GM19238 (cell line): Measurements from ENCODE around the gene GRAMD1A.
"Not testable (repeated sequence)": the region's sequence is repeated elsewhere in the genome, so short reads cannot be mapped to it uniquely, and the experiment has no call there.

Experiments
- DNase-seq: peaks from one replicate; pipeline ENCODE4 v3.0.0; 2011; ENCODE audit warnings: low spot score; ENCODE audit not compliant: insufficient read length

GRAMD1A gene

GRCh38 chr19:34976611-34977010 is 23.5 kb upstream of the GRAMD1A start:
- DNase-seq, result no peak

- no peak for DNase-seq
Measured at GRCh38 chr19:34979819-34980640, 20.1 kb upstream of the GRAMD1A start.

DNA sequence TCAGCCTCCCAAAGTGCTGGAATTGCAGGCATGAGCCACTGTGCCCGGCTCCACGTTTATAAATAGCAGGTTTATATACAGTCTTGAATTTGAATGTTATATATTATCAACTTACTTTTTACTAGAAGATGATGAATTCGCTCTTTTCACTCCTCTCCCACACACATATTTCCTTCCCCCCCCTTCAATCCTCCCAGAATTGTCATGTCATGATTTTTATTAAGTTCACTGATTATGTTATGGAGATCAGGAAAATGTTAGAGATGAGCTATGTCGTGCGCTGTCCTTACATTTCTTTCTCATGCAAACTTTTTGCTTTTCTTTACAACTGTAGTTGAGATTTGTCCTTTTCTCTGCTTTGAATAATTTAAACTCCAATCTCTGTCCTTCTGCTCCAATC is 17.8 kb upstream of the GRAMD1A start:
- DNase-seq, result no peak

DNA sequence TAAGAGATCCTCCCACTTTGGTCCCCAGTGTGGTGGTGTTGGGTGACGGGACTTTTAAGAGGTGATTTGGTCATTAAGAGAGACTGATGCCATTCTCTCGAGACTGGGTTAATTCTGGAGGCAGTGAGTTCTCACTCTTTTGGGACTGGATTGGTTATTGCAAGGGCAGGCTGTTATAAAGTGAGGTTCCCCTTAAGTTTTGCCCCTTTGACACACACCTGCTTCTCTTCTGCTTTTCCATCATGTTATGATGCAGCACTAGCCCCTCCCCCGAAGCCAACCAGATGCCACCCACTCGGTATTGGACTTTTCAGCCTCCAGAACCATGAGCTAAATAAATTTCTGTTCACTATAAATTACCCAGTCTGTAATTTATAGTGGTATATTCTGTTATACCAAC is 16.3 kb upstream of the GRAMD1A start:
- no peak for DNase-seq

DNA sequence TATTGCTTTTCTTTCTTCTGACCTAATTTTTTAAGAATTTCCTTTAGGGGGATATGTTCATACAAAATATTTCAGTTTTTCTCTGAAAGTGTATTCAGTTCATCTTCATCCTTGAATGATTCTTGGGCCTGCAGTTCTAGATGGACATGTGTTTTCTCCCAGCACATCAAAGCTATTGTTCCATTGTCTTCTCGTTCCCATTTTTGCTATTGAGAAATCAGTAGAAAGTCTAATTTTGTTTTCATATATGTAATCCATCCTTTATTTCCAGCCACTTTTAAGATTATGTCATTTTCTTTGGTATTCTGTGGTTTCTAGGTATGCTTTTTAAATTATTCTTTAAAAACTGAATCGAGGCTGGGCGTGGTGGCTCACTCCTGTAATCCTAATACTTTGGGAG is 15.8 kb upstream of the GRAMD1A start:
- DNase-seq, result no peak

GRCh38 chr19:34985249-34986022 is 14.7 kb upstream of the GRAMD1A start:
- DNase-seq, result no peak

GRCh38 chr19:34988119-34988518 is 12.0 kb upstream of the GRAMD1A start:
- no peak for DNase-seq

- no peak for DNase-seq
Measured at GRCh38 chr19:34989298-34989697, 10.8 kb upstream of the GRAMD1A start.

- no peak for DNase-seq
Measured at GRCh38 chr19:34990578-34991192, 9.4 kb upstream of the GRAMD1A start.

DNA sequence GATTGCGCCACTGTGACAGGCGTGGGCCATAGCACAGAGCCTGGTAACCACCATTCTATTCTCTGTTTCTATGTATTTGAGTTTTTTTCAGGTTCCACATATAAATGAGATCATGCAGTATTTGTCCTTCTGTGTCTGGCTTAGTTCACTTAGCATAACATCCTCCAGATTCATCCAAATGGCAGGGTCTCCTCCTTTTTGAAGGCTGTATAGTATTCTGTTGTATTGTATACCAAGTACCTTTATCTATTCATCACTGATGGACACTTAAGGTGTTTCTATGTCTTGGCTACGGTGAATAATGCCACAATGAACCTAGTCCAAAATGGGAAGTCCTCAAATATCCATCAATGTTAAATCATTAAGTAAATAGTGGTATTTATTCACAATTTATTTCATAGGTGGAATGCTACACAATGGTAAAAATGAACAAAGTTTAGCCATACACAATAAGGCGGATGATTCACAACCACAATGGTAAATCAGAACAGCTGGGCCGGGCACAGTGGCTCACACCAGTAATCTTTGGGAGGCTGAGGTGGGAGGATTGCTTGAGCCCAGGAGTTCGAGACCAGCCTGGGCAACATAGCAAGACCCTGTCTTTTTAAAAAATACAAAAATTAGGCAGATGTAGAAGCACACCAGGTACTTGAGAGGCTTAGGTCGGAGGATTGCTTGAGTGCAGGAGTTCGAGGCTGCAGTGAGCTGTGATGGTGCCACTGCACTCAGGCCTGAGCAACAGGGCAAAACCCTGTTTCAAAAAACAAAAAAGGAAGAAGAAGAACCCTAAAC is 8.4 kb upstream of the GRAMD1A start:
- DNase-seq, result no peak

DNA sequence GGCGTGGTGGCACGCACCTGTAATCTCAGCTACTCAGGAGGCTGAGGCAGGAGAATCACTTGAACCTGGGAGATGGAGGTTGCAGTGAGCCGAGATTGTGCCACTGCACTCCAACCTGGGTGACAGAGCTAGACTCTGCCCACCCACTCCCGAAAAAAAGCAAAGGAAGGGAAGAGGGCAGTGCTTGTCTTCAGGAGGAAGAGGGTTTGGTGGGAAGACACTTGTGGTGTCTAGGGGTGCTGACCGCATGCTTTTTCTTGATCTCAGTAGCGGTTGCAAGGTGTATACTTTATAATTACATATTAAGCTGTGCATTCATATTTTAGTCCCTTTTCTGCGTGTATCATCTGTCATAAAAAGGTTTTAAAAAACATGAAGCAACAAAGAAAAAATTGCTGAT is 7.5 kb upstream of the GRAMD1A start:
- DNase-seq, result not testable (repeated sequence)

GRCh38 chr19:34994286-34994642 is 5.9 kb upstream of the GRAMD1A start:
- DNase-seq, result no peak

GRCh38 chr19:34994643-34995541 is 5.2 kb upstream of the GRAMD1A start:
- no peak for DNase-seq

- DNase-seq, result no peak
Measured at GRCh38 chr19:34995551-34995950, 4.6 kb upstream of the GRAMD1A start.

GRCh38 chr19:34997071-34997617 is 3.0 kb upstream of the GRAMD1A start:
- DNase-seq, result no peak

DNA sequence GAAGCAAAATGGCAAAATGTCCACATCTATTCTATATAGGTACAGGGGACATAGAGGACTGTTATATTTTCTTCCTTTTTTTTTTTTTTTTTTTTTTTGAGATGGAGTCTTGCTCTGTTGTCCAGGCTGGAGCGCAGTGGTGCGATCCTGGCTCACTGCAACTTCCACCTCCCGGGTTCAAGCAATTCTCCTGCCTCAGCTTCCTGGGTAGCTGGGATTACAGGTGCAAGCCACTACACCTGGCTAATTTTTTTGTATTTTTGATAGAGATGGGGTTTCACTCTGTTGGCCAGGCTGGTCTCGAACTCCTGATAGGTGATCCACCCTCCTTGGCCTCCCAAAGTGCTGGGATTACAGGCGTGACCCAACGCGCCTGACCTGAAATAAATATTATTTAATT is 1.9 kb upstream of the GRAMD1A start:
- DNase-seq, result not testable (repeated sequence)

- no peak for DNase-seq
Measured at GRCh38 chr19:34998777-34999497, 1.2 kb upstream of the GRAMD1A start.

GRCh38 chr19:35000338-35000646 is 169 bp downstream of the GRAMD1A start:
- DNase-seq, result no peak

DNA sequence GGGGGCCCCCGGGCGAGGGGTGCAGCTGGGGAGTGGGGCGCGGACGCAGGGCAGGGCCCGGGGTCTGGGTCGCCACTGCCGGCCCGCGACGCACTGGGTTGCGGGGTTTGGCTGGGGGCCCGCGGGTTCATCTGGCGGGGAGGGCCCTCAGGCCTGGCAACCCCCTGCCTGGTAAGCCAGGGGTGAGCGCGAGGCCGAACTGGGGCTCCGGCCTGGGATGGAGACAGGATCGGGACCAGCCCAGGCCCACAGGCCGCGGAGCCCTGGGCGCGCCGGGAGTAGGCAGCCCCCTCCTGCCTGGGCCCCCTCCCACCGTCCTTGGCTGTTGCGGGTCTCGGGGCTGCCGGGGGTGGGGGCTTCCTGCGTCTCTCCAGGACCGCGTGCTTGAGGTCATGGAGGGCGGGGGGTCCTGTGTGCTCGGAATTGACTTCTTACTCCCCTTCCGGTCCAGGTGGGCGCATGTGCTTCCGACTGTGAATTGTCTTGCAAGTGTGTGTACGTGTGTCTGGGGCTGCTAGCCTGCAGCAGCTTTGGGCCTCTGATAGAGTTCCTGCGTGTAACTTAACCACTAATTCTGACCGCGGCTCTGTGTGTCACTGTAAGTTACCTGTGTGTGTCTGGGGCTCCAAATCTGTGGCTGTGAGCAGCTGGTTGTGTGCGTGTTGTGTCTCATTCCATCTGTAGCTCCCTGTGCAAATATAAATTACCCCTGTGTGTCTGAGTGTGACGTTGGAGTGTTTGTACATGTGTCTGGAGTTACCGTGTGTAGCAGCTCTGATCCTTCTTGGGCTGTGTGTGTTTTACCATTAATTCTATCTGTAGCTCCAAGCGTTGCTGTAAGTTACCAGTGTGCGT is 751 bp downstream of the GRAMD1A start:
- DNase-seq, result peak; percentile 43
